HG03045 (cell line): ENCODE results near the gene TNPO3.

Experiments used
- ATAC-seq: cut with Tn5 transposase; IDR thresholded peaks from one replicate; pipeline ENCODE4 v1.9.1; 2021; ENCODE audit warnings: mild to moderate bottlenecking, moderate library complexity; ENCODE audit not compliant: unreplicated experiment

The TNPO3 gene

DNA sequence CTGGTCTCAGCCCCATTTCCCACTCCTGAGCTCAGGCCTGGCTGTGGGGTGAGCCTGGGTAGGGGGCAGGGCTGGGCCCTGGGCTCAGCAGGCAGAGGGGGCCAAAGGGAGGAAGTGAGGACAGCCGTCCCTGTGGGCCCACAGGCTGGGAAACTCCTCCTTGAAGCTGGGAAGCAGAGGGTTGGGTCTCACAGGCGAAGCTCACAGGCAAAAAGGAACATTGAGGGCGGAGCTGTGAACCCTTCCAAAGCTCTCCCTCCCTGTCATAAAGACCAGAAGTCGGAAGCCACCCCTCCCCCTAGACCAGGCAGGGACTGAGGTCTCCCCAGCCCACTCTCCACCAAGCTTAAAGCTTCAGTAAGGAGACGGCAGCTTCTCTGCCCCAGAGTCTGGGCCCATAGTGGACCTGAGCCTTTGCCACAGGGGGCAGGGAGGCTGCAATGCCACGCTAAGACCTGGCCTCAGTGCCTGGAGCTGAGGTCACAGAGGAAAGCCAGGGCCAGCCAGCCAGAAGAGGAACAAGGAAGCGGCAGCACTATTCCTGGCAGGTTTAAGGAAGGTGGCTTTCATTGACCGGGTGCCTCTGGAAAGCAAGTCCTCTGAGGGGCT, 143.4 kb downstream of the TNPO3 start:
- ATAC-seq: no peak

GRCh38 chr7:128910569-128910945, 144.4 kb downstream of the TNPO3 start, which contains the start of gene KCP:
Gene KCP, minus strand, starts transcription at chr7:128910709. Its CDS starts 33 bp downstream, at chr7:128910676.
- ATAC-seq: no peak

DNA sequence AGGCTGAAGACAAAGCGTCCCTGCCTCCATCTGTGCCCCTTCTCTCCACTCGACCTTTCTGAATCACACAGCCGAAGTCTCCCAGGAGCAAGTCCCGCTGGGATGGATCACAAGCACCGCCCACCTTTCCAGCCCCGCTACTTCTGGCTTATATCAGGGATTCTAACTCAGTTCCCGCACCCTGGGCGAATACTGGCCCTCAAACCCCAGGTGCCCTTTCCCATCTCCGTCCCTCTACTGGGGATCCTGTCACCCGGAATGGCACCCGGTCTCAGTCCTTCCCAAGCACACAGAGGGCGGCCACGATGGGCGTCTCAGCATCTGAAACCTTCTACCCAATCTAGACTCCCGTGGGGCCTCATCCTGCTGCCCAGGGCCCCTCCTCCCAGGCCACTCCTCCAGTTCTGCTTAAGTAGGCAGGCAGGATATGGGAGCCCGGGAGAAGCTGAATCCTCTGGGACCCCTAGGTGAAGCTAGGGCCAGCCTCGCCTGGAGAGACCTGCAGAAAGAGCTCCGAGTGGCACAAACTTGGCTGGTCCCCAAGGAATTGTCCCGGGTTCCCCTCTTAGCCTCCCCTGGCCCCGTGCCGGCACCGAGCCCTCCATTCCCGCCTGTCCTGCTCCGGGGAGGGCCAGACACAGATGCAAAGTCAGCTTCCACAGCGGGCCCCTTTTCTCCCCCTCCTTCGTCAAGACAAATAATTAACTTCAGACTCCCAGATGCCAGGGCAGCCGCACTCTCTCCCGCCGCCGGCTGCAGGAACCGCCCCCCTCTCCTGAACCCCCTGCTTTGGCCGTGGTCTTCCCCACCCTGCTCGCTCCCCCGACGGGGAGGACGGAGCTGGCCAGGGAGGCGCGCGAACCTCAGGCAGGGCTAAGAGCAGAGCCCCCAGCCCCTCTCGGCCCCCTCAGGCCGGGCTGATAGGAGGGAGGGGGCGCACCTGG, 145.0 kb downstream of the TNPO3 start:
- no peak for ATAC-seq

GRCh38 chr7:128908750-128909624, 145.9 kb downstream of the TNPO3 start:
- ATAC-seq: no peak

DNA sequence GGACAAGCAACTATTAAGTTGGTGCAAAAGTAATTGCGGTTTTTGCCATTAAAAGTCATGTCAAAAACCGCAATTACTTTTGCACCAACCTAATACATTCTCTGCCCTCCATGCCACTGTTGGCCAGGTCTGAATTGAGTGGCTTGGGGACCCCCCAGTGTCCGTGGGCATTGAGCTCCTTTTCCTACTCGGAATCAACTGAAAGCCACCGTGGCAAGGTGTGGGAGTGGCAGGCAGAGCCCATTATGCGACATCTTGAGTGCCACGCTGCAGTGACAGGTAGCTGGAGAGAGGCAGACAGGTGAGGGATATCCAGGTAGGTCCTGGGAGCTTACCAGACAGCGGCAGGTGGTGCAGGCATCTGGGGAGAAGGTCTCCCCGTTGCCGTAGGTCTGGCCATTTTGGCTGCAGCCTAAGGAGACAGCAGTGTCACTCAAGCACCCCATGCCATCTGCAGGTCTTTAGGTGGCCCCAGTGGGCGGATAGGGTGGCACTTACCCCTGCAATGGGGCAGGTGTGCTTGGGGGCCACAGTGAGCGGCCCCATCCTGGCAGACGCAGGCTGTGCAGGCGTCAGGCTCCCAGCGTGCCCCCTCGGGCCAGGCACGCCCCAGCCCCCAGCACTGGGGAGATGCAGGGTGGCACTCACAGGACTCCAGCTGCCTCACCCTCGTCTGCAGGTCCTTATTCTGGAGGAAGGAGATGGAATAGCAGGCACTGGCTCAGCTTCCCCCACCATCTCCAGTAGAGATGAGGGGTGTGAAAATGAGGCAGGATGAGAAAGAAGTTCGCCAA, 147.9 kb downstream of the TNPO3 start:
- no peak for ATAC-seq

DNA sequence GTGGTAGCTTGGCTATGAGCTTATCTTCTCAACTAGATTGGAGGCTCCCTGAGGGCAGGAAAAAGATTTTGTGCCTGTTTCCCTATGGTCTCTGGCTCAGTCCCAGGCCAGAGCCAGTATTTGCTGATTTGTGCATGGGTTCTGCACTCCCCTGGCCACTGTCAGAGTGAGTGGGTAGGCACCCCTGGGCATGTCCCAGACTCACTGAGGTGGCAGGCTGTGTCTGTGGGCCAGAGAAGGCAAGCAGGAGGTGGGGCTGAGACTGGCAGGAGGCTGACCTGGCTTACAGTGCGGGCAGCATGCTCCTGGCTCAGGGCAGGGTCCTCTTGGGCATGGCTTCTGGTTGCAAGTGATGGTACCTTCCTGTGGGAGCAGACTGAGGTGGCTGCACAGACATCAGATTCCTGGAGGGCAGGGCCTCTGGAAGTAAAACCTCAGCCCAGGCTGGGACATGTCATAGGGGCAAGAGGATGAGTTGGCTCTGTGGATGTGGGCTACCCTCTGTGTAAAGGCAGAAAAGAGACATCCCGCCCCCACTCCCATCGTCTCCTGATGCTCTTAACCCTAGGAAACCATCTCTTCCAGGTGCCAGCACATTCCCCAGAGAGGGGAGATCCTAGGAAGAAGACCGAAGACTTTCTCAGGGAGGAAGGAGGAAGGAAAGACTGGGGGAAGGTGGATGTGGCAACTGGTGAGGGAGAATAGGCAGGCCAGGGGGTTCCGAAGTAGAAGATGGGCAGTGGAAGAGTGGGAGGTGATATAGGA, 148.7 kb downstream of the TNPO3 start:
- no peak for ATAC-seq

- ATAC-seq: no peak
Measured at GRCh38 chr7:128904381-128905197, 150.3 kb downstream of the TNPO3 start.
